GM10248 (cell line): ENCODE measurements around the gene CTXN3.

Source experiments
- CTCF ChIA-PET: fragments of 300-600 bp; sonication (Branson Sonifier 250); formaldehyde crosslinking; extraction: SDS; loops from one replicate; lab custom pipeline; 2021; ENCODE audit warnings: antibody characterized with exemption; lab: Yijun Ruan, JAX
- POLR2A ChIA-PET: fragments of 350-650 bp; sonication (Branson Sonifier 250); formaldehyde crosslinking; extraction: SDS; loops from one replicate; lab custom pipeline; 2020; ENCODE audit warnings: antibody characterized with exemption; lab: Yijun Ruan, JAX
- DNase-seq: peaks from one replicate; pipeline ENCODE4 v3.0.0; 2012; ENCODE audit errors: extremely low spot score
- CTCF ChIP-seq: IDR thresholded peaks from 2 replicates; pipeline ENCODE4 v1.5.1; 2012; ENCODE audit warnings: mild to moderate bottlenecking, low read depth; ENCODE audit errors: extremely low read depth, missing control alignments, control extremely low read depth

The CTXN3 gene

GRCh38 chr5:127660047-127660733 is 11.3 kb downstream of the CTXN3 start:
- ChIA-PET CTCF (interaction anchor here (0.9 to 2.8 kb wide), 2 partner anchors 13 to 17 kb away, joined by 3 to 10 read pairs; no protein-coding TSS in a partner anchor), POLR2A (no interaction called here)
- DNase-seq = no peak
- no peak for TF ChIP-seq CTCF

- CTCF ChIA-PET = interaction anchor here (1.2 to 2.6 kb wide), 4 partner anchors 8 to 62 kb away, joined by 3 to 7 read pairs (median 4); no protein-coding TSS in a partner anchor
- no peak for TF ChIP-seq CTCF
- POLR2A ChIA-PET = no interaction called here
- DNase-seq = no peak
Observed at GRCh38 chr5:127664093-127664492, 15.2 kb downstream of the CTXN3 start.

- ChIA-PET CTCF (interaction anchor here (0.9 kb wide), 1 partner anchor 38 kb away, joined by 3 read pairs; no protein-coding TSS in a partner anchor), POLR2A (no interaction called here)
- no peak for TF ChIP-seq CTCF
- DNase-seq = no peak
Observed at GRCh38 chr5:127665641-127666040, 16.8 kb downstream of the CTXN3 start.

GRCh38 chr5:127666043-127666716 is 17.3 kb downstream of the CTXN3 start:
- ChIA-PET CTCF (interaction anchor here (0.9 kb wide), 1 partner anchor 39 kb away, joined by 3 read pairs; no protein-coding TSS in a partner anchor), POLR2A (no interaction called here)
- no peak for TF ChIP-seq CTCF
- DNase-seq = no peak

- POLR2A ChIA-PET = no interaction called here
- no peak for TF ChIP-seq CTCF
Observed at GRCh38 chr5:127667926-127668325, 19.0 kb downstream of the CTXN3 start.

GRCh38 chr5:127671218-127671617 is 22.3 kb downstream of the CTXN3 start:
- no peak for TF ChIP-seq CTCF
- no peak for DNase-seq
- POLR2A ChIA-PET = no interaction called here
- CTCF ChIA-PET = interaction anchor here (1.5 kb wide), 1 partner anchor 71 kb away, joined by 3 read pairs; no protein-coding TSS in a partner anchor

More at GRCh38 chr5:127667926-127668325, 19.0 kb downstream of the CTXN3 start:
- CTCF ChIA-PET = interaction anchor here (1.4 kb wide), 1 partner anchor 18 kb away, joined by 5 read pairs; the partner anchor contains the start of gene CTXN3
- no peak for DNase-seq
